Activated CD4-positive, alpha-beta T cell treated with anti-CD3 and anti-CD28 coated beads for 36 hours (primary cell): ENCODE data around the gene RAET1L. TPM values are rescaled to one million over a fixed set of nuclear protein-coding genes. Genes with fewer than 3 reads are reported as not detected.
"Not testable (repeated sequence)": the region's sequence is repeated elsewhere in the genome, so short reads cannot be mapped to it uniquely, and the experiment has no call there.

ENCODE experiments used
- ATAC-seq: fragments of 200-7000 bp; cut with Tn5 transposase; one replicate; pipeline ENCODE4 v1.10.0; 2021; ENCODE audit warnings: mild to moderate bottlenecking, moderate library complexity
- CTCF ChIA-PET: fragments of 350-600 bp; sonication (Branson Sonifier 250); formaldehyde crosslinking; loops from one replicate; lab custom pipeline; 2021; ENCODE audit warnings: antibody characterized with exemption; lab: Charles Lee
- POLR2A ChIA-PET: fragments of 350-600 bp; sonication (Branson Sonifier 250); formaldehyde crosslinking; loops from one replicate; lab custom pipeline; 2021; ENCODE audit warnings: antibody characterized with exemption, inconsistent platforms; lab: Charles Lee
- DNase-seq: peaks from one replicate; pipeline ENCODE4 v3.0.0-alpha.2; 2020
- H3K27ac Mint-ChIP-seq: one replicate; pipeline ENCODE4 v1.8.0; 2021; ENCODE audit warnings: mixed read lengths
- H3K27me3 Mint-ChIP-seq: one replicate; pipeline ENCODE4 v1.8.0; 2021; ENCODE audit warnings: mixed read lengths
- H3K36me3 Mint-ChIP-seq: one replicate; pipeline ENCODE4 v1.8.0; 2021; ENCODE audit warnings: low read depth, mixed read lengths
- H3K4me1 Mint-ChIP-seq: one replicate; pipeline ENCODE4 v1.8.0; 2021; ENCODE audit warnings: mixed read lengths
- H3K4me3 Mint-ChIP-seq: one replicate; pipeline ENCODE4 v1.8.0; 2021; ENCODE audit warnings: mild to moderate bottlenecking, moderate library complexity, mixed read lengths
- H3K9me3 Mint-ChIP-seq: one replicate; pipeline ENCODE4 v1.8.0; 2021; ENCODE audit warnings: low read depth, mixed read lengths
- intact Hi-C, 2 experiments: fragments of 100-400 bp; cut with DNase I in 1 of 2; cut with micrococcal nuclease in 1 of 2; formaldehyde crosslinking; loops; one replicate each; pipeline versions ENCODE4 v1.14.2 to v1.15.1; 2022 to 2024; cut with DNase I, micrococcal nuclease
- total RNA-seq, 2 experiments: library from RNA; stranded (reverse); gene quantifications; one replicate each; pipeline ENCODE4 v1.2.3, GENCODE V29; 2021

The RAET1L gene
- total RNA-seq, 2 experiments from 2014 or later, result not detected

DNA sequence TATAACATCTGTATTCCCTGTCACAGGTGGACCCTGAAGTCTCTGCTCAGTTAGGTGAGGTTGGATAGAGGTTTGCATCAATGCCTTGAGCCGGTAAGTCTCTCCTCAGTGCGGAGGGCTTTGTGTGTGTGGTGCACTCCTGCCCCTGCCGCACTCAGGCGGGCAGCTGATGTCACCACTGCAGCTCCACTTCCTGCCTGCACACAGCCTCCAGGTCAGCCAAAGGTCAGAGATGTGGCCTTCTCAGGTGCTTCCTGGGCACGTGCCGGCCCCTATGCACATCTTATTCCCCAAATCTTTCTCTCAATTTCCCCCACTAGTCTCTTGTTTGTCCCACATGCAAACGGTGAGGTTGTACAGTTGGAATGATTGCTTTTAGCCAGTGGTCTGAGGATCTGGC, 34.6 kb upstream of the RAET1L start:
- ATAC-seq, result peak; percentile 65
- POLR2A ChIA-PET, H3K4me1 Mint-ChIP-seq, H3K27ac Mint-ChIP-seq, H3K4me3 Mint-ChIP-seq, H3K9me3 Mint-ChIP-seq, intact Hi-C loops, H3K36me3 Mint-ChIP-seq: not testable (repeated sequence)
- CTCF ChIA-PET, result interaction anchor here (2.1 kb wide), 1 partner anchor 11 kb away, joined by 7 read pairs; no protein-coding TSS in a partner anchor
- H3K27me3 Mint-ChIP-seq, result peaks cover 21% of the 10 kb centered on the region
- peak; percentile 30 for DNase-seq

DNA sequence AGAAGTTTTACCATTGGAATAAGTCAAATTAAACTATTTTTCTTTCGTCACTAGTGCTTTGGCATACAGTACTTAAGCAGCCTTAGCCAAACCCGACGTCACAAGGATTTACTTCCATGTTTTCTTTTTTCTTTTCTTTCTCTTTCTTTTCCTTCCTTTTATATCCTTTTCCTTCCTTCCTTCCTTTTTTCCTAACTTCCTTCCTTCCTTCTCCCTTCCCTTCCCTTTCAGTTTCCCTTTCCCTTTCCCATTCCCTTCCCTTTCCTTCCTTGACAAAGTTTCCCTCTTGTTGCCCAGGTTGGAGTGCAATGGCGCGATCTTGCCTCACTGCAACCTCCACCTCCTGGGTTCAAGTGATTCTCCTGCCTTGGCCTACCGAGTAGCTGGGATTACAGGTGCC, 33.7 kb upstream of the RAET1L start:
- ATAC-seq, result no peak
- intact Hi-C loops, result no loop called here
- Mint-ChIP-seq H3K36me3 (no peaks in the 10 kb centered on the region), H3K9me3 (no peaks in the 10 kb centered on the region), H3K4me3 (no peak overlapping the region), H3K4me1 (peaks cover 8% of the 10 kb centered on the region), H3K27me3 (peaks cover 30% of the 10 kb centered on the region), H3K27ac (no peak overlapping the region)
- ChIA-PET POLR2A (no interaction called here), CTCF (interaction anchor here (2.1 kb wide), 1 partner anchor 12 kb away, joined by 7 read pairs; no protein-coding TSS in a partner anchor)
- DNase-seq, result no peak

DNA sequence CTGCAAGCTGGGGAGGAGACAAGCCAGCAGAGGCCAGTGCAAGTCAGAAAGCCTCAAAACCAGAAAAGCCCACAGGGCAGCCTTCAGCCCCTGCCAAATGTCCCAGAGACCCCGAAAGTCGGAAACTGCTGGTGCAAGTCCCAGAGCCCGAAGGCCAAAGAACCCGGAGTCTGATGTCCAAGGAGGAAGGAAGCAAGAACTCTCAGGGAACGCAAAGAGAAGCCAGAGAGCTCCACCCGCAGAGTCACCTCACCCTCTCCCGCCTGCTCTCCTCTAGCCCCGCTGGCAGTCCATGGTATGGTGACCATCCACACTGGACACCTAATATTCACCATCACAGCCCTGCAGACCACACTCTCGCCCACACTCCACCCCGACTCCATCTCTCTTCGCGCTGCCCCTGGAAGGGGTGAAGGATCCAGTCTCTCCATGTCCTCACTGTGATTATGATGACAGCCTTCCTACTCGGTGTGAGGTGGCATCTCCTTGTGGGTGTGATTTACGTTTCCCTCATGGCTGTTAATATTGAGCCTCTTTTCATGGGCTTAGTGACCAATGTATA, 33.0 kb upstream of the RAET1L start:
- ATAC-seq, result no peak
- no peaks in the 10 kb centered on the region for H3K9me3 Mint-ChIP-seq

DNA sequence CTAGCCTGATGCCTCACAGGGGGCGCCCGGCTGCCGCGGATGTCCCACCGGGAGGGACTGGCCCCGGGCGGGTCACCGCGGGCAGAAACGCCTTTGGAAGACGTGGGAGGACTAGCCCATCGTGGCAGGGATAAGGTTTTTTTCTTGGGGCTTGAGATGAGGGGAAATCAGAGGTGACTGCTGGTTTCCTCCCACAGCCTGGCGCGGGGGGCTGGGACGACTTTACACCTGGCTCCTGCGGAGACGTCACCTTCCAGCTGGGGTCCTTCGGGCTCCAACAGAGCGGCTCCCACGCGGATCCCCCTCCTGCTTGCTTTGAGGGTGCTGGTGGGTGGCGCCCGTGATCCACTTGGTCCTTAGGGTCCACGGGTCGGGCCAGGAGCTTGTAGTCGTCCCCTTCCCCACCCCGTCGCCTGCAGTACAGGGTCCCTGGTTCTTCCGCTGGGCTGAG, 32.2 kb upstream of the RAET1L start:
- ChIA-PET POLR2A (no interaction called here), CTCF (no interaction called here)
- Mint-ChIP-seq H3K36me3 (no peaks in the 10 kb centered on the region), H3K4me1 (peaks cover 8% of the 10 kb centered on the region), H3K4me3 (no peak overlapping the region), H3K27me3 (peaks cover 40% of the 10 kb centered on the region), H3K27ac (no peak overlapping the region), H3K9me3 (no peaks in the 10 kb centered on the region)
- DNase-seq (no peak), ATAC-seq (no peak)
- intact Hi-C loops, result no loop called here

More for the DNA sequence above, 33.0 kb upstream of the RAET1L start:
- Mint-ChIP-seq H3K4me3 (no peak overlapping the region), H3K4me1 (peaks cover 8% of the 10 kb centered on the region), H3K27ac (no peak overlapping the region), H3K27me3 (peaks cover 34% of the 10 kb centered on the region), H3K36me3 (no peaks in the 10 kb centered on the region)
- ChIA-PET CTCF (interaction anchor here (2.1 kb wide), 1 partner anchor 13 kb away, joined by 7 read pairs; no protein-coding TSS in a partner anchor), POLR2A (no interaction called here)
- DNase-seq, result no peak
- intact Hi-C loops, result no loop called here

DNA sequence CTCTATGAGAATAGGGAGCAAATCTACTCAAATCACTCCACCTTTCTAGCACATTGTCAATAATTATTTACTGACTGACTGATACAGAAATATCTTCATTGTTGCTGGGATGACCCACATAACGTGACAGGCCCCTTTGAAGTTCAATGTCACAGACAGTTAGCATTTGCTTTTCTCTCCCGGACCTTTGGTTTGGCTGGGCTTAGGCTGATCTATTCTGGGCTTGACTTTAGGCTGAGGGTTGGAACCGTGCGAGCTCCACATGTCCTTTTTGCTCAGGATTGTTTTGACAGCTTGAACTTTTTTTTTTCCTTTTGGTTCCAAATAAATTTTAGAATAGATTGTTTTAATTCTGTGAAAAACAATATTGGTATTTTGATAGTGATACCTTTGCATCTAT, 31.6 kb upstream of the RAET1L start:
- ChIA-PET CTCF (no interaction called here), POLR2A (no interaction called here)
- Mint-ChIP-seq H3K9me3 (no peaks in the 10 kb centered on the region), H3K27ac (no peak overlapping the region), H3K27me3 (peaks cover 46% of the 10 kb centered on the region), H3K4me1 (peaks cover 8% of the 10 kb centered on the region), H3K36me3 (no peaks in the 10 kb centered on the region), H3K4me3 (no peak overlapping the region)
- DNase-seq (no peak), ATAC-seq (no peak)
- intact Hi-C loops, result no loop called here

DNA sequence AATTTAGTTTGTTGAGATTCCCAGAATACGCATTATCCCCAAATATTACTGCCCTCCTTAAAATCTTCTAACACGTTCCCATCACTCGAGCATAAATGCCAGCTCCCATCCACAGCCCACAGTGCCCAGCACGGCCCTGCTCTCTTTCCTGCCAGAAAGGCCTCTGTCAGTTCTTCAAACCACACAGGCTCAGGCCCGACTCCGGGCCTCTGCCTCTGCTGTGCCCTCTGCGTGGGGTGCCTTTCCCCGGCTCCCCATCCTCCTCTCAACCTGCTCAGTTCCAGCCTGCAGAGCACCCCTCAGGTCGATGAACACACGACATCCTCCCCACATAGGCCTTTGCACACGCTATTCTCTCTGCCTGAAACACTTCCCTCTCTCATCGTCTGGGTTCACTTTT, 30.8 kb upstream of the RAET1L start:
- Mint-ChIP-seq H3K27me3 (peaks cover 46% of the 10 kb centered on the region), H3K9me3 (no peaks in the 10 kb centered on the region), H3K36me3 (no peaks in the 10 kb centered on the region), H3K4me3 (no peak overlapping the region), H3K4me1 (peaks cover 8% of the 10 kb centered on the region), H3K27ac (no peak overlapping the region)
- ChIA-PET CTCF (interaction anchor here (1.9 kb wide), 2 partner anchors 15 to 23 kb away, joined by 7 to 12 read pairs; no protein-coding TSS in a partner anchor), POLR2A (no interaction called here)
- no peak for DNase-seq
- intact Hi-C loops, result no loop called here
- no peak for ATAC-seq

DNA sequence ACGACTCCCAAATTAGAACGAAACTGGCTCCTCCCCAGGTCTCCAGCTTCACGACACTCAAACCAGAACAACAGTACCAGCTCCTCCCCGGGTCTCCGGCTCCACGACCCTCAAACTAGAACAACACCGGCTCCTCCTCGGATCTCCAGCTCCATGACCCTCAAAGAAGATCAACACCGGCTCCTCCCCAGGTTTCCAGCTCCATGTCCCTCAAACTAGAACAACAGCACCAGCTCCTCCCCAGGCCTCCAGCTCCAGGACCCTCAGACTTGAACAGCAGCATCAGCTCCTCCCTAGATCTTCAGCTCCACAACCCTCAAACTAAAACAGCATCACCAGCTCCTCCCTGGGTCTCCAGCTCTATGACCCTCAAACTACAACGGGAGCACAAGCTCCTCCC, 29.8 kb upstream of the RAET1L start:
- Mint-ChIP-seq H3K36me3 (no peaks in the 10 kb centered on the region), H3K9me3 (no peaks in the 10 kb centered on the region), H3K4me1 (peaks cover 5% of the 10 kb centered on the region), H3K27me3 (peaks cover 51% of the 10 kb centered on the region), H3K27ac (no peak overlapping the region), H3K4me3 (no peak overlapping the region)
- intact Hi-C loops, result no loop called here
- POLR2A ChIA-PET, result no interaction called here
- DNase-seq (no peak), ATAC-seq (no peak)
- CTCF ChIA-PET, result interaction anchor here (0.6 to 1.9 kb wide), 11 partner anchors 12 to 778 kb away, joined by 3 to 12 read pairs (median 4); no protein-coding TSS in a partner anchor

DNA sequence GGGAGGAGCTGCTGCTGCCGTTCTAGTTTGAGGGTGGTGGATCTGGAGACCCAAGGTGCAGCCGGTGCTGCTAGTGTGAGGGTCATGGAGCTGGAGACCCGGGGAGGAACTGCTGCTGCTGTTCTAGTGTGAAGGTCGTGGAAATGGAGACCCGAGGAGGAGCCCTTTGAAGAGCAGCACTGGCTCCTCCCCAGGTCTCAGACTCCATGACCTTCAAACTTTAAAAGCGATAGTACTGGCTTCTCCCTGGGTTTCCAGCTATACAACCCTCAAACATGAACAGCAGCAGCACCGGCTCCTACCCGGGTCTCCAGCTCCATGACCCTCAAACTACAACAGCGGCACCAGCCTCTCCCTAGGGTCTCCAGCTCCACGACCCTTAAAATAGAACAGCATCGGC, 28.1 kb upstream of the RAET1L start:
- intact Hi-C loops, result no loop called here
- Mint-ChIP-seq H3K27me3 (peaks cover 47% of the 10 kb centered on the region), H3K36me3 (no peaks in the 10 kb centered on the region), H3K9me3 (no peaks in the 10 kb centered on the region), H3K4me1 (no peaks in the 10 kb centered on the region), H3K4me3 (no peak overlapping the region), H3K27ac (no peak overlapping the region)
- POLR2A ChIA-PET, result interaction anchor here (0.6 kb wide), 1 partner anchor 229 kb away, joined by 3 read pairs; no protein-coding TSS in a partner anchor
- ATAC-seq, result no peak
- CTCF ChIA-PET, result interaction anchor here (0.8 to 1.4 kb wide), 2 partner anchors 28 to 44 kb away, joined by 3 to 4 read pairs; no protein-coding TSS in a partner anchor
- no peak for DNase-seq

DNA sequence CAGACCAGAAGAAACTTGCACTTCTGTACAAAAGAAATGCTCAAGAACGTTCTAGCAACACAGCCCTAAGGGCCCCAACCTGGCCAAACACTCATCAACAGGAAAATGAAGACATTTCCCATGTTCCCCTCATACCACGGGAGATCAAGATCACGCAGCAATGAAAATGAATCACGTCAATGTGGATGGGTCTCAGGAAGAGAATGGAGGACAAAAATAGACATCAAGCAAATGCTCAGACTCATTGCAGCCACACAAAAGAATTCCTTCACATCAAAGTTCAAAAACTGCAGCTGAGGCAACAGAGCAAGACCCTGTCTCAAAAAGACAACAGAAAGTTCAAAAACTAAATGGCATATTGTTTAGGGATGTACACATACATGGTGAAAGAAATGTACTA, 25.5 kb upstream of the RAET1L start:
- POLR2A ChIA-PET, result no interaction called here
- peaks cover 46% of the 10 kb centered on the region for H3K27me3 Mint-ChIP-seq

DNA sequence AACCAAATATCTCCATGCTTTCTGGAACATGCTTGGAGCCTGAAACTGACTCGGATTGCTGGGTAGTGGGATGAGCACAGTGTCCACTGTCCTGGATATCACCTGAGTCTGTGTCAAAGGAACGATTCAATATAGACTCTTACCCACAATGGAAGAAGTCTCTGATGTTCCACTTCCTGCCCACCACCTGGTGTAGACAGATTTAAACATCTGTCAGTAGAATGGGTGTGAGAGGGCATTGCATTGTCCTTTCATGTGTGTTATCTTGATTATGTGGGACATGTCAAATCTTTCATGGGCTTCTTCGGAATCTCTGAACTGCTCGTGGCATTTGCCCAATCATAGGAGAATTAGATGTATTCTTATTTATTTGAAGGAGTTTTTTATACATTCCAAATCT, 22.8 kb upstream of the RAET1L start:
- intact Hi-C loops, result no loop called here
- Mint-ChIP-seq H3K27ac (no peak overlapping the region), H3K4me1 (no peaks in the 10 kb centered on the region), H3K4me3 (no peak overlapping the region), H3K27me3 (peaks cover 30% of the 10 kb centered on the region), H3K36me3 (no peaks in the 10 kb centered on the region), H3K9me3 (no peaks in the 10 kb centered on the region)
- ATAC-seq, result no peak
- POLR2A ChIA-PET, result no interaction called here
- no peak for DNase-seq
- CTCF ChIA-PET, result no interaction called here

More for the DNA sequence above, 25.5 kb upstream of the RAET1L start:
- Mint-ChIP-seq H3K9me3 (no peaks in the 10 kb centered on the region), H3K36me3 (no peaks in the 10 kb centered on the region), H3K4me1 (no peaks in the 10 kb centered on the region), H3K27ac (no peak overlapping the region), H3K4me3 (no peak overlapping the region)
- intact Hi-C loops, result no loop called here
- ATAC-seq, result no peak
- CTCF ChIA-PET, result no interaction called here
- no peak for DNase-seq

DNA sequence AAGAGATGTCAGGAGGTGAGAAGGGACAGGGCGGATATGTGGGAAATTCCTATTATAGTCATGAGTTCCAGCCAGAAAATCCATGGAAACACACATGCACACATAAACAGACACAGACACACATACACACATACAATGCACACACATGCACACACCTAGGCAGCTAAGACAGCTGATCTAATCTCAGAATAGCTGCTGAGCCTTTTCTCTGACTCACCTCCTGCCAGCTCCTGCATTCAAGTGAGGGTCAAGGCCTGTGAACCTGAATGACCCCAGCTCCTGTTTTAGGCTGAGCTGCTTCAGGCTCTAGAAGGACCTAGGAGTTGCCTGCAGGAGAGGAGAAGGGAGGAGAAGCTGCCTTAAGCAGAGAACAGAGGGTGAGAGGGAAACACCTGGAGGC, 21.6 kb upstream of the RAET1L start:
- DNase-seq (no peak), ATAC-seq (no peak)
- no peaks in the 10 kb centered on the region for H3K36me3 Mint-ChIP-seq
- ChIA-PET CTCF (no interaction called here), POLR2A (no interaction called here)
- H3K27me3 Mint-ChIP-seq, result peaks cover 26% of the 10 kb centered on the region
- H3K9me3 Mint-ChIP-seq, result no peaks in the 10 kb centered on the region
- no peak overlapping the region for H3K4me3 Mint-ChIP-seq
- intact Hi-C loops, result no loop called here
- H3K27ac Mint-ChIP-seq, result no peak overlapping the region
- H3K4me1 Mint-ChIP-seq, result no peaks in the 10 kb centered on the region

DNA sequence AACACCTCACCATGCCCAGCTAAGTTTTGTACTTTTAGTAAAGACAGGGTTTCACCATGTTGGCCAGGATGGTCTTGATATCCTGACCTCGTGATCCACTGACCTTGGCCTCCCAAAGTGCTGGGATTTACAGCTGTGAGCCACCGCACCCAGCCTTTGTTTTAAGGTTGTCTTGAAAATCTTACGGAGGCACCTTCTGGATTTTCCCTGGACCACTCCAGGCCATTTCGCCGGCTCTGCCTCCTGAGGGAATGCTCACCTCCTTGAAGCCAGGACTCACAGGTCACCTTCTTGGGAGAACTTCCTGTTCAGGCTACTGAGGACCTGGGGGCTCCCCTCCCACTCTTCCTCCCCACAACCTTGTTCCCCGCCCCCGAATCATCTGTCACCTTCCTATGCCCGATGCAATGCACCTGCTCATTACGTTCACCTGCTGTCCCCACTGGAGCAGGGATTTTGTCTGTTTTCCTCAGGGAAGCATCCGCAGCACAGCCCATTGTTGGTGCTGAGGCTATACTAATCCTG, 19.4 kb upstream of the RAET1L start:
- intact Hi-C loops, result no loop called here
- Mint-ChIP-seq H3K4me3 (no peak overlapping the region), H3K27me3 (peaks cover 36% of the 10 kb centered on the region), H3K27ac (no peak overlapping the region), H3K9me3 (no peaks in the 10 kb centered on the region), H3K4me1 (no peaks in the 10 kb centered on the region), H3K36me3 (no peaks in the 10 kb centered on the region)
- CTCF ChIA-PET, result interaction anchor here (0.9 to 1.5 kb wide), 2 partner anchors 10 to 23 kb away, joined by 3 to 8 read pairs; no protein-coding TSS in a partner anchor
- POLR2A ChIA-PET, result no interaction called here
- no peak for DNase-seq
- no peak for ATAC-seq
